ENCODE measurements around the gene TROAP.

GRCh38 chr12:49294086-49294803 is 28.8 kb upstream of the TROAP start:
- TF ChIP-seq, protein P1, sequence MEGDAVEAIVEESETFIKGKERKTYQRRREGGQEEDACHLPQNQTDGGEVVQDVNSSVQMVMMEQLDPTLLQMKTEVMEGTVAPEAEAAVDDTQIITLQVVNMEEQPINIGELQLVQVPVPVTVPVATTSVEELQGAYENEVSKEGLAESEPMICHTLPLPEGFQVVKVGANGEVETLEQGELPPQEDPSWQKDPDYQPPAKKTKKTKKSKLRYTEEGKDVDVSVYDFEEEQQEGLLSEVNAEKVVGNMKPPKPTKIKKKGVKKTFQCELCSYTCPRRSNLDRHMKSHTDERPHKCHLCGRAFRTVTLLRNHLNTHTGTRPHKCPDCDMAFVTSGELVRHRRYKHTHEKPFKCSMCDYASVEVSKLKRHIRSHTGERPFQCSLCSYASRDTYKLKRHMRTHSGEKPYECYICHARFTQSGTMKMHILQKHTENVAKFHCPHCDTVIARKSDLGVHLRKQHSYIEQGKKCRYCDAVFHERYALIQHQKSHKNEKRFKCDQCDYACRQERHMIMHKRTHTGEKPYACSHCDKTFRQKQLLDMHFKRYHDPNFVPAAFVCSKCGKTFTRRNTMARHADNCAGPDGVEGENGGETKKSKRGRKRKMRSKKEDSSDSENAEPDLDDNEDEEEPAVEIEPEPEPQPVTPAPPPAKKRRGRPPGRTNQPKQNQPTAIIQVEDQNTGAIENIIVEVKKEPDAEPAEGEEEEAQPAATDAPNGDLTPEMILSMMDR (IDR thresholded peaks at IDR 0.05): no peak
- no peak for TF ChIP-seq POLR2A (IDR thresholded peaks at IDR 0.05)

Data from ovary (tissue), 3 donors.